ENCODE results near the gene ARHGAP10.

DNA sequence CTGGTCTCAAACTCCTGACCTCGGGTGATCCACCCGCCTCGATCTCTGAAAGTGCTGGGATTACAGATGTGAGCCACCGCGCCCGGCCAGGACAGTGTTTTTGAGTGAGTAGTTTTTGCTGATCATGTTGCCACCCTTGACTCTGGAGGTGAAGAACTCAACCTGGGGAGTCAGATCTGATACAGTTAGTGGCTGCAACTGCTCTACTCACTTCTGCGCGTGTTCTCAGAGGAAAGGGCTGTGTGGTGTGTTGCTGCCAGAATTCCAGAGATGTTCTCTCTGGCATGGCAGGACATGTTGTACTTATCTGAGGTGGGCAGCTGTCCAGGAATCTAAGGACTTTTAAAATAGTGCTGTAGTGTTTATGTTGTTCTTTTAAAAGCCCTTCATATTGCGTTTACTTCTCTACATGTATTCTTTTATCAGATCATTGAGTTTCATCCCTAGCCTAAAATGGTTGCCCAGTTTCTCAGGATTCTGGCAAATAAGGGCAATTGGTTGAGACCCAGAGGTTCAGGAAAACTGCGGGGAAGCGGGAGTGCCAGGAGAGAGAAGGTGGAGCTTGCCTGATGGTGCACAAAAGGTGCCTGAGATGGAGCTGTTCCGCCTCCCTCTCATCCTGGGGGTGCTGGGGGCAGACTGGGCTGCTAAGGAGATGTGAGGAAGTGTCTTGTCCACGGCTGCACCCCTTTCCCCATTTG lies 97.7 kb downstream of the ARHGAP10 start:
- TF ChIP-seq, protein P1, sequence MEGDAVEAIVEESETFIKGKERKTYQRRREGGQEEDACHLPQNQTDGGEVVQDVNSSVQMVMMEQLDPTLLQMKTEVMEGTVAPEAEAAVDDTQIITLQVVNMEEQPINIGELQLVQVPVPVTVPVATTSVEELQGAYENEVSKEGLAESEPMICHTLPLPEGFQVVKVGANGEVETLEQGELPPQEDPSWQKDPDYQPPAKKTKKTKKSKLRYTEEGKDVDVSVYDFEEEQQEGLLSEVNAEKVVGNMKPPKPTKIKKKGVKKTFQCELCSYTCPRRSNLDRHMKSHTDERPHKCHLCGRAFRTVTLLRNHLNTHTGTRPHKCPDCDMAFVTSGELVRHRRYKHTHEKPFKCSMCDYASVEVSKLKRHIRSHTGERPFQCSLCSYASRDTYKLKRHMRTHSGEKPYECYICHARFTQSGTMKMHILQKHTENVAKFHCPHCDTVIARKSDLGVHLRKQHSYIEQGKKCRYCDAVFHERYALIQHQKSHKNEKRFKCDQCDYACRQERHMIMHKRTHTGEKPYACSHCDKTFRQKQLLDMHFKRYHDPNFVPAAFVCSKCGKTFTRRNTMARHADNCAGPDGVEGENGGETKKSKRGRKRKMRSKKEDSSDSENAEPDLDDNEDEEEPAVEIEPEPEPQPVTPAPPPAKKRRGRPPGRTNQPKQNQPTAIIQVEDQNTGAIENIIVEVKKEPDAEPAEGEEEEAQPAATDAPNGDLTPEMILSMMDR (IDR thresholded peaks at IDR 0.05) = no peak
- TF ChIP-seq POLR2A (IDR thresholded peaks at IDR 0.05) = no peak

All from testis (tissue), 2 donors.